Peyer's patch (tissue), 4 donors: ENCODE measurements around the gene OCEL1. TPM values are rescaled to one million over a fixed set of nuclear protein-coding genes. Genes with fewer than 3 reads are reported as not detected.
A peak's percentile ranks its signal among the peaks of the same experiment; 100 is the strongest.

Experiments
- DNase-seq, 3 donors: peaks; one replicate each; pipeline ENCODE4 v3.0.0-alpha.2; 2017 to 2019
- H3K27ac ChIP-seq, 4 donors: fragments of 200-600 bp; sonication (generic); one replicate each; pipeline ENCODE4 v1.5.1; 2016 to 2019
- H3K27me3 ChIP-seq, 2 donors: fragments of 200-600 bp; sonication (generic); one replicate each; pipeline ENCODE4 v1.5.1; 2019
- H3K36me3 ChIP-seq, 3 donors: fragments of 200-600 bp; sonication (generic); one replicate each; pipeline ENCODE4 v1.5.1; 2016 to 2019
- H3K4me1 ChIP-seq, 4 donors: fragments of 200-600 bp; sonication (generic); one replicate each; pipeline ENCODE4 v1.5.1; 2016 to 2019
- H3K4me3 ChIP-seq, 4 donors: fragments of 200-600 bp; sonication (generic); 1 replicate in 3 of 4; 2 replicates in 1 of 4; pipeline ENCODE4 v1.5.1; 2016 to 2019; ENCODE audit warnings: mild to moderate bottlenecking in 1 of 4
- H3K9me3 ChIP-seq, 4 donors: fragments of 200-600 bp; sonication (generic); one replicate each; pipeline ENCODE4 v1.5.1; 2016 to 2019; ENCODE audit warnings: mild to moderate bottlenecking in 1 of 4
- CTCF ChIP-seq, 6 experiments: fragments of 450-650 bp in 4 of 6; fragments of 200-600 bp in 2 of 6; sonication (generic) in 1 of 6; IDR thresholded peaks; one replicate each; pipeline ENCODE4 v1.5.1; 2017 to 2019; ENCODE audit warnings: antibody characterized with exemption in 6 of 6, mild to moderate bottlenecking in 3 of 6, moderate library complexity in 1 of 6
- POLR2A ChIP-seq, 2 donors: fragments of 450-650 bp; IDR thresholded peaks; one replicate each; pipeline ENCODE4 v1.5.1; 2017; ENCODE audit warnings: antibody characterized with exemption in 2 of 2, mild to moderate bottlenecking in 2 of 2, moderate library complexity in 2 of 2
- total RNA-seq, 4 donors: library from RNA; depleted of rRNA; stranded (reverse); fragments of >200 nt; gene quantifications; one replicate each; pipeline ENCODE4 v1.1.0, GENCODE V29; 2016

OCEL1 gene
- total RNA-seq, 4 donors from 2014 or later = 8.3 to 38.5 (median 30.8) TPM

- Histone ChIP-seq H3K4me3 (no peak overlapping the region), H3K36me3 (peaks cover 0 to 60% (median 0%) of the 10 kb centered on the region in 3 donors), H3K9me3 (no peaks in the 10 kb centered on the region), H3K4me1 (peaks cover 0 to 13% (median 5%) of the 10 kb centered on the region in 4 donors), H3K27ac (no peak overlapping the region), H3K27me3 (no peaks in the 10 kb centered on the region)
- no peak for DNase-seq
- TF ChIP-seq POLR2A (IDR thresholded peaks at IDR 0.05) (no peak), CTCF (IDR thresholded peaks at IDR 0.05) (no peak)
These were observed 14.2 kb upstream of the OCEL1 start for GRCh38 chr19:17211547-17212446.

- Histone ChIP-seq H3K4me3 (no peak overlapping the region), H3K9me3 (no peaks in the 10 kb centered on the region), H3K36me3 (peaks cover 0 to 71% (median 0%) of the 10 kb centered on the region in 3 donors), H3K4me1 (peaks cover 0 to 13% (median 5%) of the 10 kb centered on the region in 4 donors), H3K27me3 (no peaks in the 10 kb centered on the region), H3K27ac (no peak overlapping the region)
- DNase-seq = no peak
- TF ChIP-seq CTCF (IDR thresholded peaks at IDR 0.05) (no peak), POLR2A (IDR thresholded peaks at IDR 0.05) (no peak)
These were observed 12.7 kb upstream of the OCEL1 start for GRCh38 chr19:17213334-17213733.

GRCh38 chr19:17214508-17215126 is 11.4 kb upstream of the OCEL1 start:
- Histone ChIP-seq H3K27me3 (no peaks in the 10 kb centered on the region), H3K4me3 (peak overlapping the region; percentile 56 to 78 (median 68)), H3K9me3 (no peaks in the 10 kb centered on the region), H3K36me3 (peaks cover 0 to 68% (median 0%) of the 10 kb centered on the region in 3 donors), H3K27ac (peak overlapping the region; percentile 85 to 96 (median 89)), H3K4me1 (peaks cover 0 to 13% (median 5%) of the 10 kb centered on the region in 4 donors)
- no peak for DNase-seq
- TF ChIP-seq CTCF (IDR thresholded peaks at IDR 0.05) = no peak
- no peak for TF ChIP-seq POLR2A (IDR thresholded peaks at IDR 0.05)

- TF ChIP-seq POLR2A (IDR thresholded peaks at IDR 0.05) (peak; percentile 48 to 62), CTCF (IDR thresholded peaks at IDR 0.05) (no peak)
- peak within 1 kb of the TSS; percentile 56 to 78 (median 68) for H3K4me3 ChIP-seq
- DNase-seq = peak; percentile 92 to 96 (median 92)
- peaks cover 0 to 20% (median 5%) of the 10 kb centered on the region in 4 donors for H3K4me1 ChIP-seq
- peak within 1 kb of the TSS; percentile 85 to 96 (median 89) for H3K27ac ChIP-seq
- H3K36me3 ChIP-seq = peaks cover 0 to 61% (median 0%) of the 10 kb centered on the region in 3 donors
- H3K9me3 ChIP-seq = no peaks in the 10 kb centered on the region
- no peaks in the 10 kb centered on the region for H3K27me3 ChIP-seq
These were observed 10.7 kb upstream of the OCEL1 start, which contains the start of gene USE1 for GRCh38 chr19:17215127-17215971. Gene USE1, plus strand, starts transcription at chr19:17215357. Its CDS starts 49 bp downstream, at chr19:17215406.
